HG02943 (cell line): ENCODE results near the gene TMEM181.
"Not testable (repeated sequence)": the region's sequence is repeated elsewhere in the genome, so short reads cannot be mapped to it uniquely, and the experiment has no call there.

Experiments
- ATAC-seq: cut with Tn5 transposase; IDR thresholded peaks from one replicate; pipeline ENCODE4 v1.9.1; 2021; ENCODE audit warnings: mild to moderate bottlenecking, low read depth, moderate library complexity; ENCODE audit not compliant: unreplicated experiment

The TMEM181 gene, protein sequence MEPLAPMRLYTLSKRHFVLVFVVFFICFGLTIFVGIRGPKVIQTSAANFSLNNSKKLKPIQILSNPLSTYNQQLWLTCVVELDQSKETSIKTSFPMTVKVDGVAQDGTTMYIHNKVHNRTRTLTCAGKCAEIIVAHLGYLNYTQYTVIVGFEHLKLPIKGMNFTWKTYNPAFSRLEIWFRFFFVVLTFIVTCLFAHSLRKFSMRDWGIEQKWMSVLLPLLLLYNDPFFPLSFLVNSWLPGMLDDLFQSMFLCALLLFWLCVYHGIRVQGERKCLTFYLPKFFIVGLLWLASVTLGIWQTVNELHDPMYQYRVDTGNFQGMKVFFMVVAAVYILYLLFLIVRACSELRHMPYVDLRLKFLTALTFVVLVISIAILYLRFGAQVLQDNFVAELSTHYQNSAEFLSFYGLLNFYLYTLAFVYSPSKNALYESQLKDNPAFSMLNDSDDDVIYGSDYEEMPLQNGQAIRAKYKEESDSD

DNA sequence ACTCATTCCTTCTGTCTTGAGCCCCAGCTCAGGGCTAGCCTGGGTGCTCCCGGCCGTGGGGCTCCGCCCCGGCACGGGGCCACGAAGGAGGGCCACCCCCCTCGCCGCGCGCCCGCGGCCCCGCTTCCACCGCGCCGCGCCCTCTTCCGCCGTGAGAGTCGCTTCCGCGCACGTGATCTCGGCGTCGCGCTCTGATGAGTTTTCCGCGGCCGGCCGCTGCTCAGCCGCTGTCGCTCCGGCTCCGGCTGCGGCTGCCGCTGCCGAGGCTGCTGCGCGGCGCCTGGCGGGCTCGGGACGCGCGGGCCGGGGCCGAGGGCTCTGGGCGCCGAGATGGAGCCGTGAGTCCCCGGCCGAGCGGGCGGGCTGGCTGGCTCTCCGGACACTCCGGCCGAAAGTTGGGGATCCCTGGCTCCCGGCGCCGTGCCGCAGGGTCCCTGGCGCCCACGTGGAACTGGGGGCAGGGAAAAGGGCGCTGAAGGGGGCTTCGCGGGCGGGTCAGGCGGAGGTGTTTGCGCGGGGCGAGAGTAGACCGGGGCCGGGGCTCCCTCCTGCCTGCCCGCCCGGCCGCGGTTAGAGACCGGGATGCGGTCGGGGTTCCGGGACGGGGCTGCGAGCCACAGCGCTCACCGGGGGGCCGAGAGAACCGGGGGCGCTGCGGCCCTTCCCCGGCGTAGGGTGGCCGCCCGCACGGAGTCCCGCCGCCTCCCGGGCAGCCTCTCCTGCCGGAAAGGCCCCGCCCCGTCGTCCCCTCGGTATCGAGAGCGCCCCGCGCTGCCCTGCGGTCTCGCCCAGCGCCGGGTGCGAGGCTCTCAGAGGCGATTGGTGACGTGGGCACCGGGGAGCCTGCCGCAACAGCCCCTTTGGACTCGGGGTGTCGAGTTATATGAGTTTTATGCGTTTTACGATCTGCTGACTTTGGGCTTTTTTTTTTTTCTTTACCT lies at the start of gene TMEM181:
Gene TMEM181 (plus strand): TSS at position 197 of the 941 bp plus-strand sequence. CDS start 134 bp downstream, at position 331.
- peak; percentile 85 for ATAC-seq

DNA sequence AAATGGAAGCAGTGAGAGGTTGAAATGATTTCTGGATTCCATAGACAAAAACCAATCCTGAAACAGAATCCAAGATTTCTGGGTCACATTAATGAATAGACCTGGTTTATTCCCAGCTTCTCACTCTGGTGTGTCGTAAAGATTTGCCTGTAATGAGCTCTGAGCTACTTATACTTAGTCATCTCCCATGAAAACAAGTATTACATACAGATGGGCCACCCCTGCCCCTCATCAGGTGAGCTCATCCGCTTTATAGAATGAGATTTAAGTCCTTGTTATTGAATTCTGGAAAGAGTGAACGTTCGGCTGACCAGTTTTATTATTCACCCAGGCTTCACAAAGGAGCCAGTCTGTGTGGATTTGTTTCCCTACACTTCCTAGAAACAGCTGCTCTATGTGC lies 47.1 kb upstream of the TMEM181 start:
- no peak for ATAC-seq

DNA sequence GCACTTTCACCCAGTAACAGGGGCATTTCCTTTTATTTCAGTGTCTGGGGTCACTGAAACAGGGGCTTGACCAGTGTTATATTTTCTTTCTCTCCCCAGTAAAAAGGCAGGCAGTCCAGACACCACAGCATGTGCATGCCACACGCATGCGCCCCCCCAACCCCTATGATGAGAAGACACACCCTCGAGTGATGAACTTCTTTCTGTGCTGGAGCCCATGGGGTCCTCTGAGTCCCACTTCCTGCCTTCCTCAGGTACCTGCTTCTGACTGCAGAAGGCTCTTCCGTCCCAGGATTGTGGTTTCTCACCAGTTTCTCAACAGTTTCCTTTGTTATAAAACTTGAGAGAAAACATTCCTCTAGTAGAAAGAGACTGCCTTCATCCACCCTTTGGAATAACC lies 45.7 kb upstream of the TMEM181 start:
- no peak for ATAC-seq

DNA sequence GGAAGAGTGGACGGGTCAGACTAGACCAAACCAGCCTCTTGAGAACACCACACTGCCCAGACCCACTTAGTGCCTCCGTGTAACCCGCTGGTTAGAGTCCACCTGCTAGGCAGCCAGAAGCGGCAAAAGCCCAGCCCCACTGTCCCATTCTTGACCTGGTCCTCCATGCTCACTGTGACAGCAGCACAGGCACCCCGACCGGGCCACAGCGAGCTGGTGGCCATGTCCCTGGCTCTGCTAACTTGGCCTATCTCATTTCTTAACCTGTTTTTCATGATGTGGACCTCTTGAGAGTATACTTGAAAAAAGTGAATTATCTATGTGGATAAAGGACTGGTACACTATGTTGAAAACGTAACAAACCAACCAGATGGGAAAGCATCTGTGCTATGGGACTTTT lies 44.9 kb upstream of the TMEM181 start:
- ATAC-seq: no peak

- no peak for ATAC-seq
Measured at GRCh38 chr6:158516098-158516497, 43.8 kb upstream of the TMEM181 start.

DNA sequence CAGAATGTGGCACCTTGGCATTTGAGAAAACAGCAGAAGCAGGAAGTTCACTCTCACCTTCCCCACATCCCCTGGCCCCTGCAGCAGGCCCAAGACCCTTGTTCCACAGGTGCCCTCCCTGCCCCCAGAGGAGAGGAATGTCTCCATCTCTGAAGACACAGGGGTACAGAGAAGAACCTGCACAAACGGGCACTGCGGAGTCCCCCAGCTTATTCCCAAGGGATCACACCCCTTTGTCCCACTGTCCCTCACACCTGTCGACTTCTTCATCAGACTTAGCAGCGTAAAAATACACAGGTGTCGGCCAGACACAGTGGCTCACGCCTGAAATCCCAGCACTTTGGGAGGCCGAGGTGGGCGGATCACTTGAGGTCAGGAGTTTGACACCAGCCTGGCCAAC lies 42.9 kb upstream of the TMEM181 start:
- no peak for ATAC-seq

- ATAC-seq: peak; percentile 48
Measured at GRCh38 chr6:158517581-158517980, 42.3 kb upstream of the TMEM181 start.

- ATAC-seq: no peak
Measured at GRCh38 chr6:158518191-158519127, 41.4 kb upstream of the TMEM181 start.

DNA sequence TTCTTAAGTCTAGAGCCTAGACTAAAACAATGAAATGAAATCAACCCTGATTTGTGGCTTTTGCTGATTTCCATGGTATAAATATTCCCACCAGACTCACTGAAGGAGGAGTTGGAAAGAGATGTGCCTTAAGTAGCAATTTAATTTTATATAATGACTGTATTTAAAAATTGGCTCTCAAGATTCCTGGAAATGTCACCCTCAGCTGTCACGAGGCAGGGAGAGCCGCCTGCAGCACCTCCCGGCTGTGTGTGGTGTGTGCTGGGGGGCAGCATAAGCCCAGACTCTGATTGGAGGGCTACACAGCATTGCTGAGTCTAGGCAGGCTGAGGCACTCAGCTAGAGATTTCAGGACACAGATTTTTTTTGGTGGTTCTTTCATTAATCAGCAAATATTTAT lies 40.6 kb upstream of the TMEM181 start:
- no peak for ATAC-seq

GRCh38 chr6:158519761-158520160 lies 40.1 kb upstream of the TMEM181 start:
- no peak for ATAC-seq

DNA sequence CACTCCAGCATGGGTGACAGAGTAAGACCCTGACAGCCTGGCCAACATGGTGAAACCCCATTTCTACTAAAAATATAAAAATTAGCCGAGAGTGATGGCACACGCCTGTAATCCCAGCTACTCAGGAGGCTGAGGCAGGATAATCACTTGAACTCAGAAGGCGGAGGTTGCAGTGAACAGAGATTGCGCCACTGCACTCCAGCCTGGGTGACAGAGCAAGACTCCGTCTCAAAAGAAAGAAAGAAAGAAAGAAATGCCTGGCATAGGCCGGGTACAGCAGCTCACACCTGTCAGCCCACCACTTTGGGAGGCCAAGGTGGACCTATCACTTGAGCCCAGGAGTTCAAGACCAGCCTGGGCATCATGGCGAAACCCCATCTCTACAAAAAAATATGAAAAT lies 38.9 kb upstream of the TMEM181 start:
- ATAC-seq: not testable (repeated sequence)

DNA sequence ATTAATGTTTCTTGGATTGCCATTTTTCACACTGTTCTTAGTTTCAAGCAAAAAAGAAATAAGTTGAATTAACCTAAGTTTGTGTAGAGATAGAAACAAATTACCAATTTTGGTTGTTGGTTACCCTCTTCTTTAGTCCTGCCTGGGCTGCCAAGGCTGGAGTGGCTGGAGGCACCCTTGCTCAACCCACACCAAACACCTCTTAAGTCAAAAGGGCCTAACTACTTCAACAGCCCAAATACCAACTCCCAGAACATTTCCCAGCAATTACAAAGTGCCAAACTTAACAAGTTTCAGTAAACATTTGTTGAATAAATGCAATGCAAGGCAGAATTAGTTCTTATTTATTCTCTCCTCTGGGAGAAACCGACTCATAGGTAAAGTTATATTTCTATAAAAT lies 38.1 kb upstream of the TMEM181 start:
- ATAC-seq: no peak

GRCh38 chr6:158522616-158523015 lies 37.3 kb upstream of the TMEM181 start:
- ATAC-seq: no peak

GRCh38 chr6:158524311-158524710 lies 35.6 kb upstream of the TMEM181 start:
- no peak for ATAC-seq

- not testable (repeated sequence) for ATAC-seq
Measured at GRCh38 chr6:158527858-158528257, 32.0 kb upstream of the TMEM181 start.

DNA sequence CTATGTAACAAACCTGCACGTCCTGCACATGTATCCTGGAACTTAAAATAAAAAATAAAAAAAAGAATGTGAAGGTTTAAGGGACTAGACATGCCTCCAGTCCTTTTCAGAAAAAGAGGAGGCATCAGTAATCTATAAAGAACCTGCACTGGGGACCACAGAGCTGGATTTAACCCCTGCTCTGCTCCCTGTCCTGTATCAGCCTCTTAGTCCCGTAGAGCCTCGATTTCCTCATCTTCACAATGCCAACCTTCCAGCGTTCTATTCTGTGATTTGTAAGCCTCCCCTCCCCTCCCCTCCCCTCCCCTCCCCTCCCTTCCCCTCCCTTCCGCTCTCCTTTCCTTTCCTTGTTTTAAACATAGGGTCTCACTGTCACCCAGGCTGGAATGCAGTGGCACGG lies 31.1 kb upstream of the TMEM181 start:
- no peak for ATAC-seq

GRCh38 chr6:158529629-158530028 lies 30.3 kb upstream of the TMEM181 start:
- no peak for ATAC-seq

- ATAC-seq: no peak
Measured at GRCh38 chr6:158531566-158531965, 28.3 kb upstream of the TMEM181 start.

GRCh38 chr6:158531970-158532369 lies 27.9 kb upstream of the TMEM181 start:
- no peak for ATAC-seq
